Osteoblast (primary cell): Measurements from ENCODE around the gene ZNF492. TPM values are rescaled to one million over a fixed set of nuclear protein-coding genes. Genes with fewer than 3 reads are reported as not detected.

Source experiments
- DNase-seq: peaks from one replicate; pipeline ENCODE4 v3.0.0; 2011; ENCODE audit warnings: low spot score, mixed read lengths; ENCODE audit not compliant: insufficient read length; ENCODE audit errors: missing footprints
- H2AFZ ChIP-seq: 2 replicates; pipeline ENCODE4 v1.6.0; 2011; ENCODE audit warnings: mild to moderate bottlenecking, low read length
- H3K27ac ChIP-seq: 2 replicates; pipeline ENCODE4 v1.5.1; 2011; ENCODE audit warnings: mild to moderate bottlenecking, low read depth, low read length, moderate library complexity
- H3K27me3 ChIP-seq: 2 replicates; pipeline ENCODE4 v1.6.0; 2012; ENCODE audit warnings: mild to moderate bottlenecking, control low read depth, inconsistent platforms, low read length, moderate library complexity; ENCODE audit not compliant: insufficient read depth
- H3K36me3 ChIP-seq: 2 replicates; pipeline ENCODE4 v1.5.1; 2011; ENCODE audit warnings: mild to moderate bottlenecking, low read length, control low read depth, moderate library complexity; ENCODE audit not compliant: insufficient read depth
- H3K4me1 ChIP-seq: 2 replicates; pipeline ENCODE4 v1.5.1; 2011; ENCODE audit warnings: mild to moderate bottlenecking, low read length, control low read depth, moderate library complexity; ENCODE audit not compliant: insufficient read depth
- H3K4me2 ChIP-seq: 2 replicates; pipeline ENCODE4 v1.6.0; 2011; ENCODE audit warnings: mild to moderate bottlenecking, low read length; ENCODE audit not compliant: insufficient read depth
- H3K4me3 ChIP-seq: fragments of 200-600 bp; sonication (generic); 3 replicates; pipeline ENCODE4 v1.5.1; 2012; ENCODE audit warnings: mild to moderate bottlenecking, low read length, inconsistent platforms; ENCODE audit not compliant: insufficient read depth
- H3K79me2 ChIP-seq: 2 replicates; pipeline ENCODE4 v1.6.0; 2012; ENCODE audit warnings: mild to moderate bottlenecking, low read length, control low read depth, inconsistent platforms; ENCODE audit not compliant: insufficient read depth
- H3K9me3 ChIP-seq: 2 replicates; pipeline ENCODE4 v1.5.1; 2011; ENCODE audit warnings: low read depth, low read length, control low read depth
- H4K20me1 ChIP-seq: 2 replicates; pipeline ENCODE4 v1.6.0; 2012; ENCODE audit warnings: mild to moderate bottlenecking, low read length, control low read depth; ENCODE audit not compliant: insufficient read depth
- small RNA-seq: library from RNA; depleted of rRNA; stranded (forward); fragments of <200 nt; gene quantifications from one replicate; pipeline ENCODE3, GENCODE V24; 2012
- total RNA-seq: library from RNA; depleted of rRNA; stranded (reverse); fragments of >200 nt; gene quantifications from 2 replicates; pipeline ENCODE4 v1.2.3, GENCODE V29; 2012
- TF ChIP-seq, protein P1 (sequence below): IDR thresholded peaks from 2 replicates; pipeline ENCODE4 v1.5.1; 2011; ENCODE audit warnings: mild to moderate bottlenecking, low read depth, low read length, moderate library complexity; ENCODE audit errors: extremely low read depth

ZNF492 gene
- total RNA-seq, 1 donor, result 0.36 TPM

DNA sequence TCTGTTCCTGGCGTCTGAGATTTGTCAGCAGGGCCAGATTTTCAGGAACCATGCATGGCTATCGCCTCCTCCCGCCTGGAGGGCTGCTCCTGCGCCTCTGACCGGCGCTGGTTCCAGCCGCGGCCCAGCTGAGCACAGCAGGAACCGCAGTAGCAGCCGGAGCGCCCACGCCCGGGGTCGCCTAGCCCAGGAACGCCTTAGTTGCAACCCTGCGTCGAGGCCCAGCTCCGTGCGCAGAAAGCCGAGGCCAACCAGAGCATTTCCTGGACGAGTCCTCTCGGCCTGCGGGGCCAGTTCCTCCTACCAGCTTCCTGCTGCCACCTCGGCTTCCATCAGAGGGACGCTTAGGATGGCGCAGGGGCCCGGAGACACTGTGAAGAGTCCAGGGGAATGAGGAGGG lies 74.9 kb downstream of the ZNF492 start:
- no peak overlapping the region for H3K27ac ChIP-seq
- no peaks in the 10 kb centered on the region for H3K9me3 ChIP-seq
- H3K4me2 ChIP-seq, result no peak overlapping the region
- H3K79me2 ChIP-seq, result no peaks in the 10 kb centered on the region
- TF ChIP-seq, protein P1, sequence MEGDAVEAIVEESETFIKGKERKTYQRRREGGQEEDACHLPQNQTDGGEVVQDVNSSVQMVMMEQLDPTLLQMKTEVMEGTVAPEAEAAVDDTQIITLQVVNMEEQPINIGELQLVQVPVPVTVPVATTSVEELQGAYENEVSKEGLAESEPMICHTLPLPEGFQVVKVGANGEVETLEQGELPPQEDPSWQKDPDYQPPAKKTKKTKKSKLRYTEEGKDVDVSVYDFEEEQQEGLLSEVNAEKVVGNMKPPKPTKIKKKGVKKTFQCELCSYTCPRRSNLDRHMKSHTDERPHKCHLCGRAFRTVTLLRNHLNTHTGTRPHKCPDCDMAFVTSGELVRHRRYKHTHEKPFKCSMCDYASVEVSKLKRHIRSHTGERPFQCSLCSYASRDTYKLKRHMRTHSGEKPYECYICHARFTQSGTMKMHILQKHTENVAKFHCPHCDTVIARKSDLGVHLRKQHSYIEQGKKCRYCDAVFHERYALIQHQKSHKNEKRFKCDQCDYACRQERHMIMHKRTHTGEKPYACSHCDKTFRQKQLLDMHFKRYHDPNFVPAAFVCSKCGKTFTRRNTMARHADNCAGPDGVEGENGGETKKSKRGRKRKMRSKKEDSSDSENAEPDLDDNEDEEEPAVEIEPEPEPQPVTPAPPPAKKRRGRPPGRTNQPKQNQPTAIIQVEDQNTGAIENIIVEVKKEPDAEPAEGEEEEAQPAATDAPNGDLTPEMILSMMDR, result no peak
- DNase-seq, result no peak
- no peaks in the 10 kb centered on the region for H4K20me1 ChIP-seq
- H3K27me3 ChIP-seq, result no peaks in the 10 kb centered on the region
- H3K4me1 ChIP-seq, result no peaks in the 10 kb centered on the region
- H3K36me3 ChIP-seq, result no peaks in the 10 kb centered on the region
- no peak overlapping the region for H2AFZ ChIP-seq
- H3K4me3 ChIP-seq, result no peak overlapping the region

Small RNA genes within 50 kb of the gene (small RNA-seq; reads per million reads assigned to genes)
- not detected for gene AC011467.2

Other genes with a start within 250 kb of the ZNF492 start
- under 0.01 TPM in 2 replicates for gene ZNF98, start 212.0 kb upstream of the ZNF492 start, total RNA-seq
- gene ZNF99, start 149.8 kb downstream of the ZNF492 start, total RNA-seq, result under 0.01 TPM in 2 replicates
- not detected in 2 replicates for gene ZNF723, start 198.0 kb downstream of the ZNF492 start, total RNA-seq